Measurements from ENCODE around the gene AZGP1. TPM values are rescaled to one million over a fixed set of nuclear protein-coding genes. Genes with fewer than 3 reads are reported as not detected.

AZGP1 gene
- total and polyA plus RNA-seq, 2 of the 13 experiments (the other 11 are each of a cell fraction or from before 2014, with no cell fraction given), result 93.8 to 229 TPM

- TF ChIP-seq ZNF512 (CRISPR knock-in tag; IDR thresholded peaks at IDR 0.05) (no peak), PITX1 (CRISPR knock-in tag; IDR thresholded peaks at IDR 0.05) (peak; percentile 46), MBD4 (IDR thresholded peaks at IDR 0.05; ENCODE audit: borderline replicate concordance, low read length) (no peak), USF2 (IDR thresholded peaks at IDR 0.05; ENCODE audit: low read depth, low read length) (no peak), USF2 (CRISPR knock-in tag; IDR thresholded peaks at IDR 0.05; ENCODE audit: borderline replicate concordance) (no peak; the same call in 1 of the 2 replicates), ZNF350 (CRISPR knock-in tag; IDR thresholded peaks at IDR 0.05; ENCODE audit: borderline replicate concordance, low read depth) (peak; percentile 85; the same call in 1 of the 2 replicates), ZBTB14 (CRISPR knock-in tag; IDR thresholded peaks at IDR 0.05) (0 out of 2 replicates have a peak, but pooled peaks have one; percentile 27), NFYB (CRISPR knock-in tag; IDR thresholded peaks at IDR 0.05) (peak; percentile 76), MLX (CRISPR knock-in tag; IDR thresholded peaks at IDR 0.05) (no peak), ATF1 (CRISPR knock-in tag; IDR thresholded peaks at IDR 0.05) (peak; percentile 56), NR1H2 (CRISPR knock-in tag; IDR thresholded peaks at IDR 0.05; ENCODE audit: borderline replicate concordance, low read depth) (no peak), ZNF564 (CRISPR knock-in tag; IDR thresholded peaks at IDR 0.05) (peak; percentile 79), ZNF230 (CRISPR knock-in tag; IDR thresholded peaks at IDR 0.05) (no peak), NCOA5 (CRISPR knock-in tag; IDR thresholded peaks at IDR 0.05) (no peak)
- TF ChIP-seq, protein P1, sequence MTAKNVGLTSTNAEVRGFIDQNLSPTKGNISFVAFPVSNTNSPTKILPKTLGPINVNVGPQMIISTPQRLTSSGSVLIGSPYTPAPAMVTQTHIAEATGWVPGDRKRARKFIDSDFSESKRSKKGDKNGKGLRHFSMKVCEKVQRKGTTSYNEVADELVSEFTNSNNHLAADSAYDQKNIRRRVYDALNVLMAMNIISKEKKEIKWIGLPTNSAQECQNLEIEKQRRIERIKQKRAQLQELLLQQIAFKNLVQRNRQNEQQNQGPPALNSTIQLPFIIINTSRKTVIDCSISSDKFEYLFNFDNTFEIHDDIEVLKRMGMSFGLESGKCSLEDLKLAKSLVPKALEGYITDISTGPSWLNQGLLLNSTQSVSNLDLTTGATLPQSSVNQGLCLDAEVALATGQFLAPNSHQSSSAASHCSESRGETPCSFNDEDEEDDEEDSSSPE (CRISPR knock-in tag; IDR thresholded peaks at IDR 0.05), result no peak; the same call in 1 of the 2 replicates
- TF ChIP-seq, protein P2, sequence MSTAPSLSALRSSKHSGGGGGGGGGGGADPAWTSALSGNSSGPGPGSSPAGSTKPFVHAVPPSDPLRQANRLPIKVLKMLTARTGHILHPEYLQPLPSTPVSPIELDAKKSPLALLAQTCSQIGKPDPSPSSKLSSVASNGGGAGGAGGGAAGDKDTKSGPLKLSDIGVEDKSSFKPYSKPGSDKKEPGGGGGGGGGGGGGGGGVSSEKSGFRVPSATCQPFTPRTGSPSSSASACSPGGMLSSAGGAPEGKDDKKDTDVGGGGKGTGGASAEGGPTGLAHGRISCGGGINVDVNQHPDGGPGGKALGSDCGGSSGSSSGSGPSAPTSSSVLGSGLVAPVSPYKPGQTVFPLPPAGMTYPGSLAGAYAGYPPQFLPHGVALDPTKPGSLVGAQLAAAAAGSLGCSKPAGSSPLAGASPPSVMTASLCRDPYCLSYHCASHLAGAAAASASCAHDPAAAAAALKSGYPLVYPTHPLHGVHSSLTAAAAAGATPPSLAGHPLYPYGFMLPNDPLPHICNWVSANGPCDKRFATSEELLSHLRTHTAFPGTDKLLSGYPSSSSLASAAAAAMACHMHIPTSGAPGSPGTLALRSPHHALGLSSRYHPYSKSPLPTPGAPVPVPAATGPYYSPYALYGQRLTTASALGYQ (CRISPR knock-in tag; IDR thresholded peaks at IDR 0.05), result peak; percentile 45
- TF ChIP-seq, protein P3, sequence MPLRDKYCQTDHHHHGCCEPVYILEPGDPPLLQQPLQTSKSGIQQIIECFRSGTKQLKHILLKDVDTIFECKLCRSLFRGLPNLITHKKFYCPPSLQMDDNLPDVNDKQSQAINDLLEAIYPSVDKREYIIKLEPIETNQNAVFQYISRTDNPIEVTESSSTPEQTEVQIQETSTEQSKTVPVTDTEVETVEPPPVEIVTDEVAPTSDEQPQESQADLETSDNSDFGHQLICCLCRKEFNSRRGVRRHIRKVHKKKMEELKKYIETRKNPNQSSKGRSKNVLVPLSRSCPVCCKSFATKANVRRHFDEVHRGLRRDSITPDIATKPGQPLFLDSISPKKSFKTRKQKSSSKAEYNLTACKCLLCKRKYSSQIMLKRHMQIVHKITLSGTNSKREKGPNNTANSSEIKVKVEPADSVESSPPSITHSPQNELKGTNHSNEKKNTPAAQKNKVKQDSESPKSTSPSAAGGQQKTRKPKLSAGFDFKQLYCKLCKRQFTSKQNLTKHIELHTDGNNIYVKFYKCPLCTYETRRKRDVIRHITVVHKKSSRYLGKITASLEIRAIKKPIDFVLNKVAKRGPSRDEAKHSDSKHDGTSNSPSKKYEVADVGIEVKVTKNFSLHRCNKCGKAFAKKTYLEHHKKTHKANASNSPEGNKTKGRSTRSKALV (CRISPR knock-in tag; IDR thresholded peaks at IDR 0.05), result no peak
These were observed 56.6 kb downstream of the AZGP1 start, which contains the start of gene TRIM4 (continued) for GRCh38 chr7:99918959-99919813.

Measured in HepG2 (cell line).